Ecto neural progenitor cell (in vitro differentiated cells): ENCODE data around the gene SLC19A3.
"Not testable (repeated sequence)": the region's sequence is repeated elsewhere in the genome, so short reads cannot be mapped to it uniquely, and the experiment has no call there.

Experiments used
- DNase-seq: peaks from one replicate; pipeline ENCODE4 v3.0.0-alpha.2; 2018; ENCODE audit warnings: low spot score

The SLC19A3 gene

DNA sequence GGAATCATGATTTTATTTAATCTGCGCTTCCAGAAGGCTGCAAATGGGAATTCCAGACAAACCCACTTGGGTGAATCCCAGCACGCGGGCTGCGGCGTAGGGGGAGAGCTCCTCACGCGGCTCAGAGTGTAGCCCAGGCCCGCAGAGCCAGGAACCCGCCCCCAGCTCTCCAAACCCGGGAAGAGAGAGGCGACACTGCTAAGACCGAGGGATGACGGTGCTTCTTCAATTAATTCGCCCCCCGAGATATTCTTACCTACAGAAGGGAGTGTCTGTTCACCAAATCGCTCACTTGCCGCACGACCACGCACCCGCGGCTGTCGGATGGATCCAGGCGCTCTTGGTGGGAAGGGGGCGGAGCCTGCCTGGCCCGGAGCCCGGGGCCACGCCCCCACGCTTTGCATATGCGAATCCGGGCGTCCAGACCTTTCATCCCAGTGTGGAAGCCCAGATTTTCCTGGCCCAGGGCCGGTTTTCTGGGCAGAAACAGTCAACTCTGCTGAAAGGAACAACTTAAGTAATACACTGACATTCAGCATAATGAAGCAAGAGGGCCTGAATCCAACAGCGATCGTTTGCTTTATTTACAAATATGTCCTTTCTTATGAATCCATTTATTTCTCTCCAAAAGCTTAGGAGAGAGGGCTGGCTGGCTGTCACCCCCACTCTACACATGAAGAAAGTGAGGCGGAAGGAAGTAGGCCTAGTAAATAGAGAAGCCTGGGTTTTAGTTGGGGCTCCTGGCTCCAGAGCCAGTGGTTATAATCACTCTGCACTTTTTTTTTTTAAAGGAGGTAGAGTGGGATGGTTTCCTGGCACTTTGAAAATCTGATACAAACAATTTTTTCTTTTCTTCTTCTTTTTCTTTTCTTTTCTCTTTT is at the start of gene SLC19A3:
Gene SLC19A3 (minus strand): TSS at position 342 of the 881 bp plus-strand sequence. CDS start 15,710 bp downstream, outside the sequence.
- DNase-seq, result peak; percentile 89

DNA sequence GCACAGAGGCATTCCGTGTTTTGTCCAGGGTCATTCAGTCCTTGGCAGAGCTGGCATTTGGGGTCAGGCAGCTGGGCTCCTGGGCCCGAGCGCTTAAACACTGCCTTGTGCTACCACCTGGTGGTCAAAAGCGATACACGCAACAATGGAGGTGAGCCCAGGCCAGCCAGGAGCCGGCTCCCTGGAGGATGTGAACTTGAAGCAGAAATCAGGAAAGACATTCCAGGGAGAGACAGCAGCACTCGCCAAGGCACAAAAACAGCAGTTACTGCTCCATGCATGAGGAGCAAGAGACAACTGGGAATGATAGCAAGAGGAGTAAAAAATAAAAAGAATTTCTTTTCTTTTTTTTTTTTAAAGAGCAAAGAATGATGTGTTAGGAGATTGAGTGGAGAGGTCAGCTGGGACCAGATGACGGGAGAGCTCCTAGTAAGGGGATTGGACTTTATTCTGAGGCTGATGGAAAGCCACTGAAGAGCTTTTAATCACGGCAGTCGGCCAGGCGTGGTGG is 48.6 kb upstream of the SLC19A3 start:
- peak; percentile 87 for DNase-seq

DNA sequence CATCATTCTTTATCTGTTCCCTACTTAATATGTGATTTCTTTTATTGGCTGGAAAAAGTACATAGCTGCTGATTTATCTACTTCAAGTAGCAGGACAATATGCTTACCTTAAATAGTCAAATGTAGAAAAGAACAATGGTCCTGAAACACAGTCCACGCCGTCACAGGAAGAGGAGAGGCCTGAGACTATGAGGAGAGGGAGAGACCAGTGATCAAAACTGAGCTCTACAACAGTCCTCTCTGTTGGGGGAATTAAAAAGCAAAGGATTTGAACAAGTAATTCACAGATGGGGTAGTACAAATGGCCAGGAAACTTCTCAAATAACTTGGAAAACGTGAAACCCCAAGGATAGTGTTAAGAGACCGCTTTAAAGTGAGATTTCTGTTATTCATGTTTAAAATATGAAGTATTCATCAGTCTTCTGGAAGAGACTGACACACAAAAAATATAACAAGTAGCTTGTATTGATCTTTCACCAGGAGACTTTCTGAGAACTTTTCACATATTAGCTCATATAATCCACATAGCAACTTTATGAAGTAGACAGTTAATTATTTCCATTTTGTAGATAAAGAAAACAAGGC is 48.1 kb upstream of the SLC19A3 start:
- DNase-seq, result no peak

GRCh38 chr2:227761740-227762476 is 44.1 kb upstream of the SLC19A3 start:
- DNase-seq, result no peak

DNA sequence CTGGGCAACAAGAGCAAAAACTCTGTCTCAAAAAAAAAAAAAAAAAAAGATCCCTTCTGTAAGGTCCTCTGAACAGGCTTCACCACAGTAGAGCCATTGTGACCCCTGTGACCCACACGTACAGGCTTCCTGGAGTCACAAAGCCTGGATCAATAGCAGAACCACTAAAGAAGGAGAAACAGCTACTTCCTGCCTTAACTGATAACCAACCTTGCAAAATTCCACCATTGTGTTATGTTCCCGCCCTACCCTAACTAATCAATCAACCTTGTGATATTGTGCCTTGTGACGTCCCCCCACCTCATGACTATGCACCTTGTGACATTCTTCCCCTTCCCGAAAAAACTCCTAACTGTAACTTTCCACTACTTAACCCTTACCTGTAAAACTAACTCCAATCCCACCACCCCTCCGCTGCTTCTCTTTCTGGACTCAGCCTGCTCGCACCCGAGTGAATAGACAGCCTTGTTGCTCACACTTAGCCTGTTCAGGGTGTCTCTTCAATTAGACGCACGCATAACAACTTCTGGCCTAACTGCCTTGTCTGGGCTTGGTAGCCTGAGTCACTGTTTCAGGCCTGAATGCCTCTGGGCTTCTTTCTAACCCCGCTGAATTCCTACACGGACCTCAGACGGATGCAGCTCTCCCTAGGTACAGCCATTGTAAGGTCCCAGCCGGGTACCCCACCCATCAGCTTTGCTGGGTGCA is 41.7 kb upstream of the SLC19A3 start:
- DNase-seq, result no peak

DNA sequence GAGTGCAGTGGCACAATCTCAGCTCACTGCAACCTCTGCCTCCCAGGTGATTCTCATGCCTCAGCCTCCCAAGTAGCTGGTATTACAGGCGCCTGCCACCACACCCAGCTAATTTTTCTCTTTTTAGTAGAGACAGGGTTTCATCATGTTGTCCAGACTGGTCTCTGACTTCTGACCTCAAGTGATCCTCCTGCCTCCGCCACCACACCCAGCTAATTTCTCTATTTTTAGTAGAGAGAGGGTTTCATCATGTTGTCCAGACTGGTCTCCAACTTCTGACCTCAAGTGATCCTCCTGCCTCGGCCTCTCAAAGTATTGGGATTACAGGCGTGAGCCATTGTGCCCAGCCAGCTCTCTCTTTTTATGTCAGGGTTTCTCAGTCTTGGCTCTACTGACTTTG is 38.4 kb upstream of the SLC19A3 start:
- not testable (repeated sequence) for DNase-seq

GRCh38 chr2:227748079-227748478 is 30.3 kb upstream of the SLC19A3 start:
- DNase-seq, result peak; percentile 70

DNA sequence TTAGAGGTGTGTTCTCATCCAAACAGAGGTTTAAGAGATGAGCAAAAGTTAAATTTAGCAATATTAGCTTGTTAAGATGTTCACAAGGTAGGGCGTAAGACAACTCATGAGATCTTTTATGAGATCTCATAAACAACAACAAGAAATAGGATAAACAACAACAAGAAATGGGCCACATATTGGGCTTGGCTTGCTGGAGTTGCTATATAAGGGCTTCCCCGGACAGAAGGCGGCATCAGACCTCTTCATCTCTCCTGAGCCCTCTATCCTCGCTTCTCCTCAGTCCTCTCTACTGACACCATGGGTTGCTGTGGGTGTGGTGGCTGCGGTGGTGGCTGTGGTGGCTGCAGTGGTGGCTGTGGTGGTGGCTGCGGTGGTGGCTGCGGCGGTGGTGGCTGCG is 27.8 kb upstream of the SLC19A3 start, which contains the start of gene SCYGR8:
Gene SCYGR8 (plus strand): TSS at position 301 of the 400 bp plus-strand sequence. CDS start 0 bp downstream, at position 301.
- DNase-seq, result no peak

DNA sequence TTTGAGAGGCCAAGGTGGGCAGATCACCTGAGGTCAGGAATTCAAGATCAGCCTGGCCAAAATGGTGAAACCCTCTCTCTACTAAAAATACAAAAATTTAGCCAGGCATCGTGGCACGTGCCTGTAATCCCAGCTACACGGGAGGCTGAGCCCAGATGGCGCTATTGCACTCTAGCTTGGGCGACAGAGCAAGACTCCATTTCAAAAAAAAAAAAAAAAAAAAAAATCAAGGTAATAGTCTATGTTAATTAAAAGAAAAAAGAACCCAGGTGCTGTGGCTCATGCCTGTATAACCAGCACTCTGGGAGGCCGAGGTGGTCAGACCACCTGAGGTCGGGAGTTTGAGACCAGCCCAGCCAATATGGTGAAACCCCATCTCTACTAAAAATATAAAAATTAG is 22.9 kb upstream of the SLC19A3 start:
- DNase-seq, result not testable (repeated sequence)

GRCh38 chr2:227739351-227739750 is 21.5 kb upstream of the SLC19A3 start:
- no peak for DNase-seq

DNA sequence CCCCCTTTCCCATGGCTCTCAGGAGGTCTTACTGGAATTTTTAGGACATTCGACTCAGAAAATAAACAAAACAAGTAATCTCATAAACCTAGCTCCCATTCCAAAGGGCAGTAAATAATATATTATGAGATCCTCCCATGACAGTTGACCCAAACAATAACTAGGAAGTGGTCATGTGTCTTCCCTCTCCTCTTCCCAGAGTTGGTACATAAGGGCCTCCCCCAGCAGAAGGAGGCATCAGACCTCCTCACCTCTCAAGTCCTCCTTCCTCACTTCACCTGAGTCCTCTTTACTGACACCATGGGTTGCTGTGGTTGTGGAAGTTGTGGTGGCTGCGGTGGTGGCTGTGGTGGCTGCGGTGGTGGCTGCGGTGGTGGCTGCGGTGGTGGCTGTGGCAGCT is 10.2 kb upstream of the SLC19A3 start, which contains the start of gene SCYGR7:
Gene SCYGR7 (plus strand): TSS at position 301 of the 400 bp plus-strand sequence. CDS start 0 bp downstream, at position 301.
- no peak for DNase-seq

DNA sequence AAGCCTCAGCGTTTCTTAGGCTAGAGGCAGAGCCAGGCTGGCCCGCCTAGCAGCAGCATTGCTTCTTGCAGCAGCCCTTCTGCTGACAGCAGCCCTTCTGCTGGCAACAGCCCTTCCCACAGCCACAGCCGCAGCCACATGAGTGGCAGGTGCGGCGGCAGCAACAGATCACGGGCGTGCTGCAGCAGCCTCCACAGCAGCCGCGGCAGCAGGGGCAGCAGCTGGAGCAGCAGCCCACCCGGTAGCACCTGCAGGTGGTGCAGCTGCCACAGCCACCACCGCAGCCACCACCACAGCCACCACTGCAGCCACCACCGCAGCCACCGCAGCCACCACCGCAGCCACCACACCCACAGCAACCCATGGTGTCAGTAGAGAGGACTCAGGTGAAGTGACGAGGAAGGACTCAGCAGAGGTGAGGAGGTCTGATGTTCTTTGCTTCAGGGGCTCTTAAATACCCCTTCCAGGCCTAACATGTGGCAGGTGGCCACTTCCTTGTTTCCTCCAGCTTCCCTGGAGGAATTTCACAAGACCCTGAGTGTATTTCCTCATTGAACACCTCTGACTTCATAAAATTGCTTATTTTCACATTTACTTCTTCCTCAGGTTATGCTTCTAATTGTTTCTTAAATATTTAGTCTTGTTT is 6.7 kb upstream of the SLC19A3 start, which contains the start of gene SCYGR6:
Gene SCYGR6 (minus strand): TSS at position 364 of the 646 bp plus-strand sequence. CDS start 0 bp downstream, at position 364.
- no peak for DNase-seq

DNA sequence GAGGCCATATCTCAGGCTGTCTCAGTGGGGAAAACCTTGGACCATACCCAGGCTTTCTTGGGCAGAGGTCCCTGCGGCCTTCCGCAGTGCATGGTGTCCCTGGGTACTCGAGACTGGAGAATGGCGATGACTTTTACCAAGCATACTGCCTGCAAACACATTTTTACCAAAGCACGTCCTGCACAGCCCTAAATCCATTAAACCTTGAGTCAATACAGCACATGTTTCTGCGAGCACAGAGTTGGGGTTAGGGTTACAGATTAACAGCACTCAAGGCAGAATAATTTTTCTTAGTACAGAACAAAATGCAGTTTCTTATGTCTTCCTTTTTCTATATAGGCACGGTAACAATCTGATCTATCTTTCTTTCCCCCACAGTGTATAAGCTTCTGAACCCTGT is 5.0 kb upstream of the SLC19A3 start:
- DNase-seq, result not testable (repeated sequence)

DNA sequence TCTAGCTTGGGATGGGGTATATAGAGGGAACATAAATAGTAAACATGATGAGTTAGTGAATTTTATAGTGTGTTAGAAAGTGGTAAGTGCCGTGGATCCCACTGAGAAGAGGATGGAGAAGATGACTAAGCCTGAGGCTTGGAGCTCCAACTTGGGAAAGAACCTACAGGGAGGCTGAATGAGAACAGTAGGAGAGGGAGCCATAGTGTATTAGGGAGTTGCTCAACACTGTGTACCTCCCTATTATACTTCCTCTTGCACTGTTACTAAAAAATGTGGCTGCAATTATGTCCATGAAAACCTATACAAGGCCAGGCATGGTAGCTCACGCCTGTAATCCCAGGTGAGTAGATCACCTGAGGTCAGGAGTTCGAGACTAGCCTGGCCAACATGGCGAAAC is 2.9 kb upstream of the SLC19A3 start:
- no peak for DNase-seq

DNA sequence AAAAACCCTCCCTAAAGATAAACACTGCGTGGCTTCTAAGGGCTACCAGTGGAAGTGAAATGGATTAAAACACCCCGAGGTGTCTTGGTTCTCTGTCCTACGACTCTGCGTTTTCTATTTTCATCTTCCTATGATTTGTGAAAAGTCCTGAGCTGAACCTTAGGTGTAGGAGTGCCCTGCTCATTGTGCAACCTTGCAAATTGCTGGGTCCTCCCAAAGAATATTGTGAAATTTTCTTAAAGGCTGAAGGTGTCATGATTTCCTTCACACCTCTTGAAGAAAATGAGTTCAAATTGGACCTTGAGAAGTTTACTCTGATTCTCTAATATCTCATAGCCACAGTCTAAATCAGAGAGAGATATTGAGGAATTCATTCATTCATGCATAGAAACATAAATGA is 1.8 kb upstream of the SLC19A3 start:
- no peak for DNase-seq

DNA sequence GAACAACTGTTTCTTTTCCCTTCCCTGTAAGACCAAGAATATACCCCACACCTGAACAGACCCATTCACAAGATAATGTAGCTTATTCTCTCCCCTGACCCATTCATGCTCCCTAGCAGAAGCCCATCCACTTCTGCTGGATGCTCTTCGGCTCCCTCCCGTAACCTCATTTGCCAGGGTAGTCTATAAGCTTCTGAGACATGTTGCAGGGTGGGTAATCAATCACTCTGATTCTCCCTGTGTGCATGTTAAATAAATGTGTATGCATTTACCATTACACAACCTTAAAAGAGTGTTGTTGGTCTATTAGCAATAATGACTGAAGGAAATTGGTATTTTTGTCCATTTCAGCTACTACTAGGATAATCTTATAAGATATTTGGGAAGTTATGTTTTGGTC is 1.3 kb downstream of the SLC19A3 start:
- DNase-seq, result no peak

GRCh38 chr2:227713291-227713690 is 4.5 kb downstream of the SLC19A3 start:
- no peak for DNase-seq

DNA sequence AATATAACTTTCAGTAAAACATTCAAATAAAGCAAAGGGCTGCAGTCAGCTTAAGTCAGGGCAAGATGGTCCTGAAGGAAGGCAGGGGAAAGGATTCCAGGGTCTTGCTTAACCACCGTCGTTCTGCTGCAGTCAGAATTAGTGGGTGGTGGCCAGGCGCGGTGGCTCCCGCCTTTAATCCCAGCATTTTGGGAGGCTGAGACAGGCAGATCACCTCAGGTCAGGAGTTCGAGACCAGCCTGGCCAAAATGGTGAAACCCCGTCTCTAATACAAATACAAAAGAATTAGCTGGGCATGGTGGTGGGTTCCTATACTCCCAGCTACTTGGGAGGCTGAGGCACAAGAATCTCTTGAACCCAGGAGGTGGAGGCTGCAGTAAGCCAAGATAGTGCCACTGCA is 6.8 kb downstream of the SLC19A3 start:
- no peak for DNase-seq

GRCh38 chr2:227707390-227707789 is 10.4 kb downstream of the SLC19A3 start:
- DNase-seq, result no peak

DNA sequence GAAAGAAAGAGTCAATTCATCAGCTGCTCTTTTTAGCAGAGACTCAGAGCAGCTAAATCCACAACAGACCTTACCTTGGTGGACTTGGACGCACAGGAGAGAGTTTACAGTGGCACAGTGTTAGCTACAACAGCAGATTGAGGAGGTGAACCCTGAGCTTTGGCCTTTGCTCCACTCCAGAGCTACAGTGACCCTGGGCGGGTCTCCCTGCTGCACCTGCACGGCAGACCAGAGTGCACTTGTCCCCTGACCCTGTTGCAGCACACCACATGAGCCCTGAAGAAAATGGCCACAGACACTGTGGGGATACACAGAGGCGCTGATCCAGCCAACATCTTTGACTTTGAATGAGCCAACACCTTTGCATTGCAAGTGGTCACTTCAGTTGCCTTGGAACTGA is 11.0 kb downstream of the SLC19A3 start:
- DNase-seq, result no peak

DNA sequence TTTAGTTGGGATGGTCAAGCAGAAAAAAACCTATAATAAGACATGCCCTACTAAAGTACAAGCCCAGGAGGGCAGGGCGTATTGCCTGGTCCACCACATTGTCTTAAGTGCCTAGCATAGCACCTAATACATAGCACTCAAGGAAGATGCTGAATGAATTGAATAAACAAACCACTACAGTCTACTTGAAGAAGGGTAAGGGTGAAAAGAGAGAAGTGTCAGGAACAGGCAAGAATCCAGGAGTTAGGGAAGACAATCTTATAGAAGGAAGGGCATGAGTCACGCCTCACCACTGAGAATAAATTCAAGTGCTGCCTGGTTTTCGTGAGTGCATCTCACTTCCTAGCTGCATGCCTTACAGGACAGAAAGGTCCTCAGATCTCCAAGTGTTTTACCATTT is 13.9 kb downstream of the SLC19A3 start:
- no peak for DNase-seq
